ENCODE results near the gene BICD1. TPM values are rescaled to one million over a fixed set of nuclear protein-coding genes. Genes with fewer than 3 reads are reported as not detected.

The BICD1 gene
- total RNA-seq, 1 donor from 2014 or later, result 6.1 TPM

GRCh38 chr12:32197421-32197820, 90.8 kb downstream of the BICD1 start:
- Histone ChIP-seq H3K27me3 (ENCODE audit: control insufficient read depth, insufficient read depth, low read length) (no peaks in the 10 kb centered on the region), H3K36me3 (ENCODE audit: control insufficient read depth, insufficient read depth, low read length) (no peaks in the 10 kb centered on the region), H3K4me3 (ENCODE audit: low read depth, low read length) (no peak overlapping the region)
- no peak for TF ChIP-seq CTCF (IDR thresholded peaks at IDR 0.05; ENCODE audit: insufficient read depth, low read length, severe bottlenecking)
- DNase-seq (ENCODE audit: low read depth) (no peak), FAIRE-seq (no peak)

DNA sequence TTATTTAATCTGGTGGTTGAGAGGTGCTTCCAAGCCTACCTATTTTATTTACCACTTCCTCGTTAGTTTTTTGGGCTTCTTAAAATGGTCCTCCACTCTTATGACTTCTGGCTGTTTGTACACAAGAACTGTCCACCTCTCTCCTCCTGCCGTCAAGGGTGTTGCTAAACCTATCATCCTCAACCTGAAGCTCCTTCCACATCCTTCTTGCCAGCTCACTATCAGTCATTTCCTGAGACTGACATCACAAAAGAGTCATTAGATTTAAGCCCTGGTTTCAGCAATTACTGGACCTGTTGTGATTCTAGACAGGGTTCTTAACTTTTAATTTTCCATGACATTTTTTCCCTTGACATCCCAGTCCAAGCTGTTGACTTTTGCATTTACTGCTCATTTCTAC, 91.9 kb downstream of the BICD1 start:
- H3K27me3 ChIP-seq (ENCODE audit: control insufficient read depth, insufficient read depth, low read length), result no peaks in the 10 kb centered on the region
- FAIRE-seq, result no peak
- no peaks in the 10 kb centered on the region for H3K36me3 ChIP-seq (ENCODE audit: control insufficient read depth, insufficient read depth, low read length)
- peak; percentile 95 for DNase-seq (ENCODE audit: low read depth)
- TF ChIP-seq CTCF (IDR thresholded peaks at IDR 0.05; ENCODE audit: insufficient read depth, low read length, severe bottlenecking), result no peak
- H3K4me3 ChIP-seq (ENCODE audit: low read depth, low read length), result no peak overlapping the region

GRCh38 chr12:32201096-32201495, 94.4 kb downstream of the BICD1 start:
- no peak overlapping the region for H3K4me3 ChIP-seq (ENCODE audit: low read depth, low read length)

GRCh38 chr12:32201976-32202375, 95.3 kb downstream of the BICD1 start:
- TF ChIP-seq CTCF (IDR thresholded peaks at IDR 0.05; ENCODE audit: insufficient read depth, low read length, severe bottlenecking), result no peak
- DNase-seq (ENCODE audit: low read depth) (no peak), FAIRE-seq (no peak)
- Histone ChIP-seq H3K36me3 (ENCODE audit: control insufficient read depth, insufficient read depth, low read length) (no peaks in the 10 kb centered on the region), H3K27me3 (ENCODE audit: control insufficient read depth, insufficient read depth, low read length) (no peaks in the 10 kb centered on the region), H3K4me3 (ENCODE audit: low read depth, low read length) (no peak overlapping the region)

More at GRCh38 chr12:32201096-32201495, 94.4 kb downstream of the BICD1 start:
- H3K36me3 ChIP-seq (ENCODE audit: control insufficient read depth, insufficient read depth, low read length), result no peaks in the 10 kb centered on the region
- TF ChIP-seq CTCF (IDR thresholded peaks at IDR 0.05; ENCODE audit: insufficient read depth, low read length, severe bottlenecking), result no peak
- FAIRE-seq, result no peak
- no peak for DNase-seq (ENCODE audit: low read depth)
- H3K27me3 ChIP-seq (ENCODE audit: control insufficient read depth, insufficient read depth, low read length), result no peaks in the 10 kb centered on the region

GRCh38 chr12:32205731-32206130, 99.1 kb downstream of the BICD1 start:
- no peak for TF ChIP-seq CTCF (IDR thresholded peaks at IDR 0.05; ENCODE audit: insufficient read depth, low read length, severe bottlenecking)
- FAIRE-seq (no peak), DNase-seq (ENCODE audit: low read depth) (no peak)
- Histone ChIP-seq H3K36me3 (ENCODE audit: control insufficient read depth, insufficient read depth, low read length) (no peaks in the 10 kb centered on the region), H3K27me3 (ENCODE audit: control insufficient read depth, insufficient read depth, low read length) (no peaks in the 10 kb centered on the region), H3K4me3 (ENCODE audit: low read depth, low read length) (no peak overlapping the region)

DNA sequence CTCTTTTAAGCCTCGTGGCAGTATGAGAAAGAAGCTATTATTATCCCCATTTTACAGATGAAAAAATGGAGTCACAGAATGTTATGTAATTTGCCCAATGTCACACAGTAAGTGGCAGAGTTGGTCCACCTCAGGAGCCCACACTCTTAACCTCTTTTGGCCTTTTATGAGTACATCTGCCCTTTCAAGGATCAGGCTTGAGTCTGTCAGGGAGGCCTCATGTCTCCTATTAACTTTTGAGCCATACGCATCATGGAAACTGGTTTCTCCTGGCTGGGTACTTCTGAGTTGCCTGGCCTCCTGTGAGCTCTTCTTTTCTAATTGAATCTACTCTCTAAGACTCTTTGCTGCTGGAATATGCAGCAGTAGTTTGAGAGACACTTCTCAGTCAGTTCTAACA, 101.7 kb downstream of the BICD1 start:
- Histone ChIP-seq H3K4me3 (ENCODE audit: low read depth, low read length) (no peak overlapping the region), H3K36me3 (ENCODE audit: control insufficient read depth, insufficient read depth, low read length) (no peaks in the 10 kb centered on the region), H3K27me3 (ENCODE audit: control insufficient read depth, insufficient read depth, low read length) (no peaks in the 10 kb centered on the region)
- FAIRE-seq, result no peak
- TF ChIP-seq CTCF (IDR thresholded peaks at IDR 0.05; ENCODE audit: insufficient read depth, low read length, severe bottlenecking), result no peak
- no peak for DNase-seq (ENCODE audit: low read depth)
